Tibial artery (tissue), 4 donors: Measurements from ENCODE around the gene FSTL4.

Source experiments
- DNase-seq, 2 donors: peaks; one replicate each; pipeline ENCODE4 v3.0.0-alpha.2; 2019
- H3K27ac ChIP-seq, 2 donors: fragments of 200-600 bp; sonication (generic) in 1 of 2; 1 replicate in 1 of 2; 2 replicates in 1 of 2; pipeline ENCODE4 v1.5.1; 2018 to 2019; ENCODE audit warnings: mild to moderate bottlenecking in 1 of 2
- H3K27me3 ChIP-seq, 2 donors: fragments of 200-600 bp; sonication (generic) in 1 of 2; one replicate each; pipeline versions ENCODE4 v1.5.1 to v1.6.0; 2016 to 2019
- H3K36me3 ChIP-seq, 3 donors: fragments of 200-600 bp; sonication (generic) in 2 of 3; one replicate each; pipeline ENCODE4 v1.5.1; 2016 to 2019; ENCODE audit warnings: mild to moderate bottlenecking in 2 of 3
- H3K4me1 ChIP-seq, 4 donors: fragments of 200-600 bp; sonication (generic) in 2 of 4; 1 replicate in 3 of 4; 2 replicates in 1 of 4; pipeline ENCODE4 v1.5.1; 2016 to 2019
- H3K4me3 ChIP-seq, 2 donors: fragments of 200-600 bp; sonication (generic) in 1 of 2; 1 replicate in 1 of 2; 2 replicates in 1 of 2; pipeline ENCODE4 v1.5.1; 2018 to 2019; ENCODE audit warnings: mild to moderate bottlenecking in 2 of 2
- H3K9me3 ChIP-seq, 3 donors: fragments of 200-600 bp; sonication (generic) in 1 of 3; one replicate each; pipeline ENCODE4 v1.5.1; 2016 to 2019
- CTCF ChIP-seq, 2 experiments: fragments of 200-600 bp in 1 of 2; fragments of 450-650 bp in 1 of 2; IDR thresholded peaks; one replicate each; pipeline ENCODE4 v1.5.1; 2017 to 2019; ENCODE audit warnings: antibody characterized with exemption in 2 of 2, mild to moderate bottlenecking in 1 of 2, moderate library complexity in 1 of 2
- intact Hi-C: fragments of 100-400 bp; cut with DNase I; formaldehyde crosslinking; loops from one replicate; pipeline ENCODE4 v1.15.0; 2023; ENCODE audit warnings: low total_unique reads

FSTL4 gene

GRCh38 chr5:133480366-133480765 lies 132.0 kb downstream of the FSTL4 start:
- intact Hi-C loops = no loop called here
- H3K4me1 ChIP-seq = no peaks in the 10 kb centered on the region

GRCh38 chr5:133478199-133478985 lies 133.9 kb downstream of the FSTL4 start:
- TF ChIP-seq CTCF (IDR thresholded peaks at IDR 0.05) = no peak
- Histone ChIP-seq H3K27me3 (peaks cover 0 to 6% of the 10 kb centered on the region in 2 donors), H3K9me3 (no peaks in the 10 kb centered on the region), H3K36me3 (no peaks in the 10 kb centered on the region), H3K4me1 (no peaks in the 10 kb centered on the region), H3K27ac (no peak overlapping the region), H3K4me3 (no peak overlapping the region)
- DNase-seq = no peak
- intact Hi-C loops = no loop called here

More at GRCh38 chr5:133480366-133480765, 132.0 kb downstream of the FSTL4 start:
- no peak for TF ChIP-seq CTCF (IDR thresholded peaks at IDR 0.05)
- Histone ChIP-seq H3K27ac (no peak overlapping the region), H3K27me3 (no peaks in the 10 kb centered on the region), H3K9me3 (no peaks in the 10 kb centered on the region), H3K4me3 (no peak overlapping the region), H3K36me3 (no peaks in the 10 kb centered on the region)
- DNase-seq = no peak

GRCh38 chr5:133475986-133476385 lies 136.4 kb downstream of the FSTL4 start:
- no peaks in the 10 kb centered on the region for H3K9me3 ChIP-seq
- no peak overlapping the region for H3K27ac ChIP-seq
- H3K4me1 ChIP-seq = no peaks in the 10 kb centered on the region
- H3K27me3 ChIP-seq = peaks cover 0 to 6% of the 10 kb centered on the region in 2 donors
- intact Hi-C loops = no loop called here
- no peak overlapping the region for H3K4me3 ChIP-seq
- no peak for TF ChIP-seq CTCF (IDR thresholded peaks at IDR 0.05)
- no peak for DNase-seq
- no peaks in the 10 kb centered on the region for H3K36me3 ChIP-seq

- H3K27ac ChIP-seq = no peak overlapping the region
- no peaks in the 10 kb centered on the region for H3K4me1 ChIP-seq
- no peak for TF ChIP-seq CTCF (IDR thresholded peaks at IDR 0.05)
- H3K27me3 ChIP-seq = peaks cover 0 to 6% of the 10 kb centered on the region in 2 donors
- peak in 1 of 2 donors; percentile 20 for DNase-seq
- intact Hi-C loops = no loop called here
- H3K4me3 ChIP-seq = no peak overlapping the region
- H3K36me3 ChIP-seq = no peaks in the 10 kb centered on the region
- H3K9me3 ChIP-seq = no peaks in the 10 kb centered on the region
Measured at GRCh38 chr5:133474851-133475590, 137.3 kb downstream of the FSTL4 start.

GRCh38 chr5:133473291-133473690 lies 139.1 kb downstream of the FSTL4 start:
- H3K9me3 ChIP-seq = no peaks in the 10 kb centered on the region
- H3K27me3 ChIP-seq = peaks cover 0 to 6% of the 10 kb centered on the region in 2 donors
- H3K27ac ChIP-seq = no peak overlapping the region
- no peaks in the 10 kb centered on the region for H3K4me1 ChIP-seq
- H3K4me3 ChIP-seq = no peak overlapping the region
- no peaks in the 10 kb centered on the region for H3K36me3 ChIP-seq
- intact Hi-C loops = no loop called here
- DNase-seq = no peak
- TF ChIP-seq CTCF (IDR thresholded peaks at IDR 0.05) = no peak
